Right lobe of liver (tissue), 4 donors: ENCODE data around the gene FAR2.

Experiments
- CTCF ChIP-seq, 4 donors: fragments of 200-600 bp in 3 of 4; fragments of 450-650 bp in 1 of 4; IDR thresholded peaks; one replicate each; pipeline versions ENCODE4 v1.5.1 to v1.8.0; 2016 to 2022; ENCODE audit warnings: antibody characterized with exemption in 4 of 4, mild to moderate bottlenecking in 2 of 4
- POLR2A ChIP-seq: fragments of 450-650 bp; IDR thresholded peaks from one replicate; pipeline ENCODE4 v1.6.1; 2017; ENCODE audit warnings: antibody characterized with exemption, mild to moderate bottlenecking
- donor health status: DM: no; HTN: no; CAD: no.
- donor health status: DM: no; HTN: no; CAD: no.
- donor health status: DM: no; HTN: yes; CAD: no.

GRCh38 chr12:29306682-29307081, 157.6 kb downstream of the FAR2 start:
- TF ChIP-seq CTCF (IDR thresholded peaks at IDR 0.05) (no peak), POLR2A (no peak)
